PC-9 (cell line): ENCODE data around the gene C15orf62.

Source experiments
- EZH2 ChIP-seq: fragments of 200-600 bp; sonication (generic); IDR thresholded peaks from 2 replicates; pipeline ENCODE4 v1.8.0; 2017; ENCODE audit warnings: antibody characterized with exemption, low read depth
- TF ChIP-seq, protein P1 (sequence below): fragments of 200-600 bp; sonication (generic); conservative IDR thresholded peaks from 2 replicates; pipeline ENCODE4 v1.6.1; 2017; ENCODE audit warnings: mixed run types, antibody characterized with exemption, mild to moderate bottlenecking, moderate library complexity

DNA sequence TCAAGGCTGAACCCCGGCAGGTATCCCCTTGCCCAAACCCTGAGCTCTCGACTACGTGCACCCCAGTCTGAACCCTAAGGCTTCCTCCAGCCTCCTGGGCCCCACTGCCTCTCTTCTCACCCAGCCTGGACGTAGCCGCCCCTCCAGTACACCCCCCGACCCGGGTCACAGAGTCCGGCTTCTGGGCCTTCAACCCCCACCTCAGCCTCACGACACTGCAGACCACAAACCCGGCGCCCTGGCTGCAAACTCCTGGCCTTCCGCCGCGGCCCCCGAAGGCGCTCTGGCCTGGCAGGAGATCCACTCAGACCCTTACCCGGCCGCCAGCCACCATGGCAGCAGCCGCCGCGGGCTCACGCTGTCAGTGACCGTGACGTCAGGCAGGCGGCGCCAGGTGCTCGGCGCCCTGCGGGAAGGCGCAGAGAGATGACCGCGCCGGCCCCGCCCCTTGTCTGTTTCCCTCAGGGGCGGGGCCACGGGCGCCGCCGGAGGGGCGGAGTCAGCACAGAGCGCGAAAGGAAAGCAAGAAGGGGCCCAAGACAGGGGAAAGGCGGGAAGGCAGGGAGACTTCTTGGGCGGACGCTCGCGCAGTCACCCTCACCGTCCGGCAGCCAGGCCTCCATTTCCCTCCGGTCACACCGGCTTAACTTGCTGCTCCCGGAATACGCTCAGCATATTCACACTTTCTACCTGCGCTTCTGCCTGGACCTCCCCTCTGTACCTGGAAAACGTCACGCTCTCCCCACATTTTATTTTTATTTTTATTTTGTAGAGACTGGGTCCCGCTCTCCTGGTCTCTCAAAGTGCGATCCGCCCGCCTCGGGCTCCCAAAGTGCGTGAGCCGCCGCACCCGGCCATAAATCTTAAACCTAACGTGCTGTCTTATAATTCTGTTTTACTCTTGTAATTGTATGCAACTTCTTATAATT is 14.6 kb upstream of the C15orf62 start, which contains the start of gene RMDN3:
- no peak for TF ChIP-seq EZH2
- TF ChIP-seq, protein P1, sequence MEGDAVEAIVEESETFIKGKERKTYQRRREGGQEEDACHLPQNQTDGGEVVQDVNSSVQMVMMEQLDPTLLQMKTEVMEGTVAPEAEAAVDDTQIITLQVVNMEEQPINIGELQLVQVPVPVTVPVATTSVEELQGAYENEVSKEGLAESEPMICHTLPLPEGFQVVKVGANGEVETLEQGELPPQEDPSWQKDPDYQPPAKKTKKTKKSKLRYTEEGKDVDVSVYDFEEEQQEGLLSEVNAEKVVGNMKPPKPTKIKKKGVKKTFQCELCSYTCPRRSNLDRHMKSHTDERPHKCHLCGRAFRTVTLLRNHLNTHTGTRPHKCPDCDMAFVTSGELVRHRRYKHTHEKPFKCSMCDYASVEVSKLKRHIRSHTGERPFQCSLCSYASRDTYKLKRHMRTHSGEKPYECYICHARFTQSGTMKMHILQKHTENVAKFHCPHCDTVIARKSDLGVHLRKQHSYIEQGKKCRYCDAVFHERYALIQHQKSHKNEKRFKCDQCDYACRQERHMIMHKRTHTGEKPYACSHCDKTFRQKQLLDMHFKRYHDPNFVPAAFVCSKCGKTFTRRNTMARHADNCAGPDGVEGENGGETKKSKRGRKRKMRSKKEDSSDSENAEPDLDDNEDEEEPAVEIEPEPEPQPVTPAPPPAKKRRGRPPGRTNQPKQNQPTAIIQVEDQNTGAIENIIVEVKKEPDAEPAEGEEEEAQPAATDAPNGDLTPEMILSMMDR = no peak
